H1 (cell line): ENCODE results near the gene DENND11. TPM values are rescaled to one million over a fixed set of nuclear protein-coding genes. Genes with fewer than 3 reads are reported as not detected.
A peak's percentile ranks its signal among the peaks of the same experiment; 100 is the strongest.

ENCODE experiments used
- CTCF ChIA-PET: fragments of 300-600 bp; sonication (Branson Sonifier 250); formaldehyde crosslinking; loops from one replicate; lab custom pipeline; 2021; ENCODE audit not compliant: partially characterized antibody; lab: Charles Lee
- POLR2A ChIA-PET: fragments of 300-600 bp; sonication (Branson Sonifier 250); formaldehyde crosslinking; loops from one replicate; lab custom pipeline; 2021; ENCODE audit warnings: inconsistent platforms; ENCODE audit not compliant: partially characterized antibody; lab: Charles Lee
- DNase-seq, 2 experiments: peaks; one replicate each; pipeline versions ENCODE4 v3.0.0 to v3.0.0-alpha.2; 2010 to 2022; ENCODE audit warnings: low spot score in 2 of 2, low read depth in 1 of 2, mixed read lengths in 1 of 2
- FAIRE-seq: peaks from 2 replicates; lab custom pipeline; 2011; peaks lifted over from hg19 to GRCh38; lab: Jason Lieb, UNC
- H2AFZ ChIP-seq: 2 replicates; pipeline ENCODE4 v1.8.1; 2012; ENCODE audit warnings: low read length, inconsistent platforms
- H2AK5ac ChIP-seq: 2 replicates; pipeline ENCODE4 v1.6.1; 2013; ENCODE audit warnings: low read depth, low read length
- H2BK120ac ChIP-seq: replicated peaks from 2 replicates; pipeline ENCODE3; 2013; ENCODE audit warnings: low read depth, low read length, inconsistent platforms
- H2BK12ac ChIP-seq: 2 replicates; pipeline ENCODE4 v1.6.1; 2013; ENCODE audit warnings: low read depth, low read length
- H2BK15ac ChIP-seq: 2 replicates; pipeline ENCODE4 v1.6.1; 2013; ENCODE audit warnings: low read length
- H2BK20ac ChIP-seq: 2 replicates; pipeline ENCODE4 v1.6.1; 2013; ENCODE audit warnings: low read length
- H2BK5ac ChIP-seq: 2 replicates; pipeline ENCODE4 v1.6.1; 2013; ENCODE audit warnings: low read depth, low read length
- H3K14ac ChIP-seq: 2 replicates; pipeline ENCODE4 v1.6.1; 2013; ENCODE audit warnings: inconsistent platforms; ENCODE audit not compliant: insufficient read length
- H3K18ac ChIP-seq: 2 replicates; pipeline ENCODE4 v1.6.1; 2013; ENCODE audit warnings: low read length; ENCODE audit errors: extremely low read depth
- H3K23ac ChIP-seq: 2 replicates; pipeline ENCODE4 v1.6.1; 2013; ENCODE audit warnings: inconsistent platforms; ENCODE audit not compliant: insufficient read length
- H3K23me2 ChIP-seq: 2 replicates; pipeline ENCODE4 v1.6.1; 2013; ENCODE audit warnings: low read depth, low read length
- H3K27ac ChIP-seq: 2 replicates; pipeline ENCODE4 v1.6.1; 2011; ENCODE audit warnings: low read depth, low read length, inconsistent platforms
- H3K27me3 ChIP-seq, 4 experiments: replicated peaks in 1 of 4; 1 replicate in 1 of 4; 2 replicates in 3 of 4; pipeline versions ENCODE4 v1.6.1 to v1.8.1; 2011 to 2013; ENCODE audit warnings: low read length in 3 of 4, mild to moderate bottlenecking in 3 of 4, inconsistent platforms in 2 of 4, mixed read lengths in 2 of 4, moderate library complexity in 1 of 4; ENCODE audit not compliant: control insufficient read depth in 3 of 4, insufficient read depth in 3 of 4; ENCODE audit errors: extremely low read depth in 1 of 4
- H3K36me3 ChIP-seq, 4 experiments: 2 replicates each; pipeline versions ENCODE4 v1.6.1 to v1.8.1; 2011 to 2013; ENCODE audit warnings: mild to moderate bottlenecking in 4 of 4, low read length in 3 of 4, moderate library complexity in 2 of 4, control low read depth in 1 of 4, inconsistent platforms in 1 of 4; ENCODE audit not compliant: insufficient read depth in 4 of 4, control insufficient read depth in 2 of 4
- H3K4ac ChIP-seq: replicated peaks from 2 replicates; pipeline ENCODE3; 2013; ENCODE audit warnings: low read length, low read depth, mixed read lengths, inconsistent platforms; ENCODE audit not compliant: insufficient read length
- H3K4me1 ChIP-seq, 4 experiments: replicated peaks in 1 of 4; 1 replicate in 1 of 4; 2 replicates in 3 of 4; pipeline versions ENCODE4 v1.6.1 to v1.8.1; 2011 to 2013; ENCODE audit warnings: low read length in 3 of 4, inconsistent platforms in 2 of 4, mixed read lengths in 1 of 4; ENCODE audit not compliant: insufficient read depth in 4 of 4, control insufficient read depth in 3 of 4
- H3K4me2 ChIP-seq, 2 experiments: 2 replicates each; pipeline versions ENCODE4 v1.6.1 to v1.8.1; 2011 to 2013; ENCODE audit warnings: low read depth in 2 of 2, low read length in 2 of 2, control low read depth in 1 of 2, inconsistent platforms in 1 of 2, mild to moderate bottlenecking in 1 of 2; ENCODE audit not compliant: insufficient read depth in 1 of 2
- H3K4me3 ChIP-seq, 4 experiments: fragments of 200-600, 300-600 bp in 1 of 4; sonication (generic), shearing (Covaris generic), sonication (Bioruptor Twin) in 1 of 4; 2 replicates each; pipeline versions ENCODE4 v1.5.1 to v1.8.1; 2011 to 2016; ENCODE audit warnings: low read length in 4 of 4, low read depth in 3 of 4, control low read depth in 2 of 4, inconsistent platforms in 2 of 4, mild to moderate bottlenecking in 2 of 4, mixed read lengths in 1 of 4, moderate library complexity in 1 of 4; ENCODE audit not compliant: insufficient read depth in 2 of 4; ENCODE audit errors: extremely low read depth in 1 of 4
- H3K56ac ChIP-seq: replicated peaks from 2 replicates; pipeline ENCODE3; 2013; ENCODE audit warnings: low read depth, mild to moderate bottlenecking, mixed read lengths, low read length, inconsistent platforms; ENCODE audit not compliant: insufficient read length
- H3K79me1 ChIP-seq: 2 replicates; pipeline ENCODE4 v1.6.1; 2013; ENCODE audit warnings: low read depth, low read length, control low read depth
- H3K79me2 ChIP-seq, 2 experiments: 2 replicates each; pipeline versions ENCODE4 v1.6.1 to v1.8.1; 2012 to 2013; ENCODE audit warnings: low read length in 2 of 2, mild to moderate bottlenecking in 2 of 2, inconsistent platforms in 1 of 2; ENCODE audit not compliant: insufficient read depth in 2 of 2, control insufficient read depth in 1 of 2
- H3K9ac ChIP-seq, 4 experiments: replicated peaks in 1 of 4; 1 replicate in 1 of 4; 2 replicates in 3 of 4; pipeline versions ENCODE4 v1.6.1 to v1.8.1; 2011 to 2013; ENCODE audit warnings: low read depth in 3 of 4, low read length in 3 of 4, control low read depth in 2 of 4, mild to moderate bottlenecking in 2 of 4, moderate library complexity in 2 of 4, inconsistent platforms in 1 of 4; ENCODE audit errors: extremely low read depth in 1 of 4
- H3K9me3 ChIP-seq, 2 experiments: 2 replicates each; pipeline versions ENCODE4 v1.6.1 to v1.8.1; 2012 to 2013; ENCODE audit warnings: mild to moderate bottlenecking in 2 of 2, moderate library complexity in 2 of 2, control low read depth in 1 of 2, inconsistent platforms in 1 of 2, low read depth in 1 of 2, low read length in 1 of 2, mixed read lengths in 1 of 2; ENCODE audit not compliant: insufficient read depth in 2 of 2
- H4K20me1 ChIP-seq, 2 experiments: replicated peaks in 1 of 2; 2 replicates each; pipeline versions ENCODE3 to v1.8.1; 2011 to 2013; ENCODE audit warnings: inconsistent platforms in 2 of 2, low read length in 2 of 2, mild to moderate bottlenecking in 1 of 2; ENCODE audit not compliant: insufficient read depth in 2 of 2, control insufficient read depth in 1 of 2
- H4K5ac ChIP-seq: 2 replicates; pipeline ENCODE4 v1.6.1; 2013; ENCODE audit warnings: low read length, low read depth, mixed read lengths, inconsistent platforms; ENCODE audit not compliant: insufficient read length
- H4K8ac ChIP-seq: 2 replicates; pipeline ENCODE4 v1.8.0; 2013; ENCODE audit warnings: mild to moderate bottlenecking, moderate library complexity, low read length, inconsistent platforms; ENCODE audit not compliant: insufficient read depth; ENCODE audit errors: extremely low read depth
- H4K91ac ChIP-seq: replicated peaks from 2 replicates; pipeline ENCODE3; 2013; ENCODE audit warnings: low read length, mixed read lengths, inconsistent platforms; ENCODE audit not compliant: insufficient read length
- BACH1 ChIP-seq: IDR thresholded peaks from 2 replicates; pipeline ENCODE4 v1.6.1; 2012; ENCODE audit warnings: low read length, improper control_type of control experiment
- KDM4A ChIP-seq: IDR thresholded peaks from one replicate; pipeline ENCODE4 v1.7.1; 2012; ENCODE audit warnings: low read depth, mild to moderate bottlenecking, moderate library complexity, low read length, inconsistent platforms; ENCODE audit not compliant: severe bottlenecking
- POLR2A ChIP-seq, 2 experiments: IDR thresholded peaks; 1 replicate in 1 of 2; 2 replicates in 1 of 2; pipeline ENCODE4 v1.6.1; 2011; ENCODE audit warnings: low read depth in 2 of 2, low read length in 2 of 2, mild to moderate bottlenecking in 2 of 2; ENCODE audit errors: control extremely low read depth in 1 of 2
- RBBP5 ChIP-seq: IDR thresholded peaks from 2 replicates; pipeline ENCODE4 v1.7.1; 2012; ENCODE audit warnings: low read depth, mild to moderate bottlenecking, inconsistent platforms, low read length, moderate library complexity, borderline replicate concordance
- SIN3A ChIP-seq, 2 experiments: IDR thresholded peaks in 1 of 2; conservative IDR thresholded peaks in 1 of 2; 2 replicates each; pipeline ENCODE4 v1.6.1; 2011 to 2012; ENCODE audit warnings: low read length in 2 of 2, improper control_type of control experiment in 1 of 2, low read depth in 1 of 2, mild to moderate bottlenecking in 1 of 2
- SRF ChIP-seq: IDR thresholded peaks from 2 replicates; pipeline ENCODE4 v1.6.1; 2011; ENCODE audit warnings: mild to moderate bottlenecking, low read depth, low read length, moderate library complexity
- WGBS, 2 experiments: shearing (Covaris generic) in 1 of 2; methylation state at CpG; one replicate each; pipeline versions ENCODE4 v1.1.6 to v1.1.7; 2013 to 2015; ENCODE audit warnings: low lambda C conversion rate in 2 of 2, mixed read lengths in 2 of 2, inconsistent platforms in 1 of 2, low coverage in 1 of 2, missing lambda C conversion rate in 1 of 2; ENCODE audit not compliant: insufficient replicate concordance in 2 of 2, insufficient coverage in 1 of 2, insufficient read length in 1 of 2; ENCODE audit errors: extremely low coverage in 1 of 2, missing lambda C conversion rate in 1 of 2; 5-methylcytosine and 5-hydroxymethylcytosine counted together
- long read RNA-seq, 2 experiments: library from RNA in 1 of 2; library from capped mRNA in 1 of 2; stranded (forward); transcript quantifications; one replicate each; pipeline ENCODE4 v2.0.0, GENCODE V29; 2021; ENCODE audit warnings: inconsistent platforms in 1 of 2
- polyA minus RNA-seq, 3 experiments: library from RNA; depleted of rRNA, polyadenylated mRNA; stranded (reverse); fragments of >200 nt; gene quantifications; 1 replicate in 2 of 3; 2 replicates in 1 of 3; pipeline ENCODE4 v1.2.3, GENCODE V29; 2011
- polyA plus RNA-seq, 7 experiments: library from polyadenylated mRNA; depleted of rRNA in 3 of 7; stranded (reverse) in 5 of 7; unstranded in 2 of 7; fragments of >200 nt in 5 of 7; fragments of 200-250 nt in 2 of 7; gene quantifications; 1 replicate in 5 of 7; 2 replicates in 1 of 7; 4 replicates in 1 of 7; pipeline versions ENCODE4 v1.2.1 to v1.2.3, GENCODE V29; 2011 to 2013; ENCODE audit warnings: missing spikeins in 2 of 7, mixed read lengths in 2 of 7
- total RNA-seq: library from RNA; stranded (reverse); fragmentation: NEBNext Ultra II Directional; extraction: Animal tissue kit (Norgen Biotek cat#: 25700); gene quantifications from 2 replicates; pipeline ENCODE4 v1.2.1, GENCODE V29; 2021

Gene DENND11, protein sequence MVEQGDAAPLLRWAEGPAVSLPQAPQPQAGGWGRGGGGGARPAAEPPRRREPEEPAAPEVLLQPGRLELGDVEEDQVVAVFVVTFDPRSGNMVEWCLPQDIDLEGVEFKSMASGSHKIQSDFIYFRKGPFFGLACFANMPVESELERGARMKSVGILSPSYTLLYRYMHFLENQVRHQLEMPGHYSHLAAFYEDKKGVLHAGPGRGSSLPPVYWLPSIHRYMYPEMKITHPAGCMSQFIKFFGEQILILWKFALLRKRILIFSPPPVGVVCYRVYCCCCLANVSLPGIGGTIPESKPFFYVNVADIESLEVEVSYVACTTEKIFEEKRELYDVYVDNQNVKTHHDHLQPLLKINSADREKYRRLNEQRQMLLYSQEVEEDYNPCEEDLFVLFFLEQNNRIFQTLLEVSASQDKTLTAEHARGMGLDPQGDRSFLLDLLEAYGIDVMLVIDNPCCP
- total RNA-seq = 26.8 and 27.1 TPM in 2 replicates
- polyA plus RNA-seq (2011; rRNA removed) = 8.0 and 9.3 TPM in 2 replicates
- 10.4 TPM for polyA plus RNA-seq (2011; cell fraction: cytosol; rRNA removed)
- polyA plus RNA-seq (2011; cell fraction: nucleus; rRNA removed) = 18.7 TPM
- polyA plus RNA-seq (2012, experiment 1 of 2) = 10.8 to 17.5 TPM (median 15.2 TPM) in 4 replicates
- 1.5 TPM for polyA plus RNA-seq (2012, experiment 2 of 2)
- polyA plus RNA-seq (2013, experiment 1 of 2) = 10.6 TPM
- 10.2 TPM for polyA plus RNA-seq (2013, experiment 2 of 2)
- 29.4 and 39.9 TPM in 2 replicates for polyA minus RNA-seq (2011; rRNA and poly(A)+ RNA removed)
- polyA minus RNA-seq (2011; cell fraction: cytosol; rRNA and poly(A)+ RNA removed) = 13.5 TPM
- polyA minus RNA-seq (2011; cell fraction: nucleus; rRNA and poly(A)+ RNA removed) = 17.7 TPM
- long read RNA-seq, experiment 1, full-length matches to known transcripts = 2 of 23 reads
- long read RNA-seq, experiment 1, partial matches to known transcripts = 0 of 23 reads
- long read RNA-seq, experiment 1, other reads (novel, unspliced or antisense) = 21 of 23 reads
- long read RNA-seq, experiment 2, partial matches to known transcripts = 0 of 9 reads
- long read RNA-seq, experiment 2, other reads (novel, unspliced or antisense) = 9 of 9 reads

DNA sequence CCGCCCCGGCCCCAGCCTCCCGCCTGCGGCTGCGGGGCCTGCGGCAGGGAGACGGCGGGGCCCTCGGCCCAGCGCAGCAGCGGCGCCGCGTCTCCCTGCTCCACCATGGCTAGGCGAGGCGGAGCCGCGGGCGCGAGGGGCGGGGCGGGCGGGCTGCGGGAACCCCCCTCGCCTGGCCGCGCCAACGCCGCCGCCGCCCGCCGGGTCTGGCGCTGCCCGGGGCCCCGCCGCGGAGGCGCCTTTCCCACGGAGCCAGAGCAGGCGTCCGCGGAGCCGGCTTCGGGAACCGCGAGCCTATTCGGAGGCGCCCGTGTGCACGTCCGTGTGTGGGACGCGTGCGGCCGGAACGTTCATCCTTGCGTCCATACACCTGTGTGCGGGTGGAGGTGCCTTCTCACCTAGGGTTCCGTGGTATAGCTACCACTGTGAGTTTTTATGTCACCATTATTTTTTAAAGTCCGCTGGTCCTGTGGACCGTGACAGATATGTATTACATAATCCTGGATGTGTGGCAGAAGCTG is at the start of gene DENND11:
Gene DENND11 (minus strand): TSS at position 120 of the 521 bp plus-strand sequence. CDS start 13 bp downstream, at position 107.
- 2% methylated on average over 29 of the region's 62 CpGs; no CpG with 5 or more reads in 1 of the 2 experiments for WGBS, 2 experiments
- no peaks in the 10 kb centered on the region; the same call in 1 of the 2 replicates for H3K79me1 ChIP-seq
- no peaks in the 10 kb centered on the region for H3K36me3 ChIP-seq
- H2BK5ac ChIP-seq = peak within 1 kb of the TSS; percentile 37; the same call in 1 of the 2 replicates
- H3K9me3 ChIP-seq = no peaks in the 10 kb centered on the region
- peaks cover 0 to 37% of the 10 kb centered on the region in 2 experiments; a peak in 2 of 4 replicates for H3K79me2 ChIP-seq
- peaks cover 0 to 8% (median 5%) of the 10 kb centered on the region in 4 experiments; a peak in 3 of 7 replicates for H3K27me3 ChIP-seq
- H2BK120ac ChIP-seq = no peak within 1 kb of the TSS
- H4K8ac ChIP-seq = peak within 1 kb of the TSS; percentile 69; the same call in 1 of the 2 replicates
- H2AK5ac ChIP-seq = no peak within 1 kb of the TSS
- no peak within 1 kb of the TSS for H4K91ac ChIP-seq
- DNase-seq (peak in 1 of 2 experiments; percentile 61), FAIRE-seq (no peak)
- H2BK20ac ChIP-seq = no peak within 1 kb of the TSS
- peak within 1 kb of the TSS; percentile 33; the same call in 1 of the 2 replicates for H3K18ac ChIP-seq
- peak within 1 kb of the TSS; percentile 7 to 61 (median 50); a peak in 6 of 7 replicates for H3K9ac ChIP-seq
- ChIA-PET CTCF (interaction anchor here (0.7 to 1.6 kb wide), 5 partner anchors 15 to 35 kb away, joined by 3 to 7 read pairs (median 4); no protein-coding TSS in a partner anchor), POLR2A (interaction anchor here (1.1 to 3.6 kb wide), 7 partner anchors 10 to 38 kb away, joined by 3 to 16 read pairs (median 3); no protein-coding TSS in a partner anchor)
- no peak within 1 kb of the TSS for H3K23ac ChIP-seq
- peaks cover 0 to 2% of the 10 kb centered on the region in 2 experiments for H4K20me1 ChIP-seq
- no peak within 1 kb of the TSS for H2BK15ac ChIP-seq
- H3K27ac ChIP-seq = no peak within 1 kb of the TSS
- peak within 1 kb of the TSS; percentile 63 to 82 (median 69) for H3K4me3 ChIP-seq
- H3K4me1 ChIP-seq = peaks cover 0 to 13% (median 10%) of the 10 kb centered on the region in 4 experiments; a peak in 6 of 7 replicates
- peak within 1 kb of the TSS; percentile 86 to 93 for H3K4me2 ChIP-seq
- H2AFZ ChIP-seq = peak within 1 kb of the TSS; percentile 92; the same call in 1 of the 2 replicates
- peak within 1 kb of the TSS; percentile 68 for H4K5ac ChIP-seq
- no peak within 1 kb of the TSS for H2BK12ac ChIP-seq
- H3K4ac ChIP-seq = no peak within 1 kb of the TSS
- no peak within 1 kb of the TSS for H3K56ac ChIP-seq
- H3K14ac ChIP-seq = no peak within 1 kb of the TSS
- peaks cover 3% of the 10 kb centered on the region; the same call in 1 of the 2 replicates for H3K23me2 ChIP-seq
- TF ChIP-seq POLR2A (IDR thresholded peaks at IDR 0.05; ENCODE audit: control extremely low read depth in 1 of 2, low read depth in 2 of 2, low read length in 2 of 2) (peak in 1 of 2 experiments; percentile 41; a peak in 1 of 3 replicates), SRF (no peak), KDM4A (peak; percentile 51), SIN3A (conservative IDR thresholded peaks at IDR 0.05 in 1 of 2, IDR thresholded peaks at IDR 0.05 in 1 of 2; ENCODE audit: low read depth in 1 of 2, low read length in 2 of 2) (0 out of 4 replicates have a peak, but pooled peaks of 1 of the 2 experiments have one; percentile 1), BACH1 (peak; percentile 39; the same call in 1 of the 2 replicates), RBBP5 (peak; percentile 20; the same call in 1 of the 2 replicates)
